22Rv1 (cell line): ENCODE data around the gene NFASC.

Experiments
- ZFX ChIP-seq: fragments of 450-650 bp; IDR thresholded peaks from 2 replicates; pipeline ENCODE4 v1.6.1; 2017; ENCODE audit warnings: antibody characterized with exemption, borderline replicate concordance
- TF ChIP-seq, protein P1 (sequence below): fragments of 450-650 bp; IDR thresholded peaks from 2 replicates; pipeline ENCODE4 v1.5.1; 2017; ENCODE audit warnings: mild to moderate bottlenecking

- TF ChIP-seq, protein P1, sequence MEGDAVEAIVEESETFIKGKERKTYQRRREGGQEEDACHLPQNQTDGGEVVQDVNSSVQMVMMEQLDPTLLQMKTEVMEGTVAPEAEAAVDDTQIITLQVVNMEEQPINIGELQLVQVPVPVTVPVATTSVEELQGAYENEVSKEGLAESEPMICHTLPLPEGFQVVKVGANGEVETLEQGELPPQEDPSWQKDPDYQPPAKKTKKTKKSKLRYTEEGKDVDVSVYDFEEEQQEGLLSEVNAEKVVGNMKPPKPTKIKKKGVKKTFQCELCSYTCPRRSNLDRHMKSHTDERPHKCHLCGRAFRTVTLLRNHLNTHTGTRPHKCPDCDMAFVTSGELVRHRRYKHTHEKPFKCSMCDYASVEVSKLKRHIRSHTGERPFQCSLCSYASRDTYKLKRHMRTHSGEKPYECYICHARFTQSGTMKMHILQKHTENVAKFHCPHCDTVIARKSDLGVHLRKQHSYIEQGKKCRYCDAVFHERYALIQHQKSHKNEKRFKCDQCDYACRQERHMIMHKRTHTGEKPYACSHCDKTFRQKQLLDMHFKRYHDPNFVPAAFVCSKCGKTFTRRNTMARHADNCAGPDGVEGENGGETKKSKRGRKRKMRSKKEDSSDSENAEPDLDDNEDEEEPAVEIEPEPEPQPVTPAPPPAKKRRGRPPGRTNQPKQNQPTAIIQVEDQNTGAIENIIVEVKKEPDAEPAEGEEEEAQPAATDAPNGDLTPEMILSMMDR, result no peak
- TF ChIP-seq ZFX, result no peak
These were observed 30.1 kb downstream of the NFASC start for GRCh38 chr1:204900721-204901120.
